Forelimb muscle (tissue), 1 donor: ENCODE results near the gene METTL23. TPM values are rescaled to one million over a fixed set of nuclear protein-coding genes. Genes with fewer than 3 reads are reported as not detected.
"Not testable (repeated sequence)": the region's sequence is repeated elsewhere in the genome, so short reads cannot be mapped to it uniquely, and the experiment has no call there.

ENCODE experiments used
- DNase-seq: peaks from one replicate; pipeline ENCODE4 v3.0.0-alpha.2; 2013; ENCODE audit warnings: low read depth
- polyA plus RNA-seq: library from polyadenylated mRNA; unstranded; fragments of 120-200 nt; gene quantifications from one replicate; pipeline ENCODE4 v1.2.1, GENCODE V29; 2013; ENCODE audit not compliant: insufficient read length

The METTL23 gene
- polyA plus RNA-seq, 1 donor, result 21.0 TPM

GRCh38 chr17:76695059-76695831 lies 31.4 kb upstream of the METTL23 start:
- DNase-seq, result no peak

- DNase-seq, result no peak
Observed at GRCh38 chr17:76696763-76697701, 29.6 kb upstream of the METTL23 start.

GRCh38 chr17:76697702-76698465 lies 28.8 kb upstream of the METTL23 start:
- no peak for DNase-seq

- DNase-seq, result not testable (repeated sequence)
Observed at GRCh38 chr17:76698466-76698977, 28.1 kb upstream of the METTL23 start.

GRCh38 chr17:76700270-76700616 lies 26.4 kb upstream of the METTL23 start:
- no peak for DNase-seq

GRCh38 chr17:76700617-76701470 lies 25.8 kb upstream of the METTL23 start:
- DNase-seq, result no peak

- DNase-seq, result no peak
Observed at GRCh38 chr17:76701471-76701967, 25.1 kb upstream of the METTL23 start.

GRCh38 chr17:76702076-76702475 lies 24.6 kb upstream of the METTL23 start:
- DNase-seq, result no peak

- no peak for DNase-seq
Observed at GRCh38 chr17:76702941-76703637, 23.6 kb upstream of the METTL23 start.

GRCh38 chr17:76704805-76705204 lies 21.8 kb upstream of the METTL23 start:
- DNase-seq, result no peak

GRCh38 chr17:76706817-76707216 lies 19.8 kb upstream of the METTL23 start:
- DNase-seq, result no peak

- DNase-seq, result no peak
Observed at GRCh38 chr17:76707985-76708807, 18.4 kb upstream of the METTL23 start.

- DNase-seq, result no peak
Observed at GRCh38 chr17:76709077-76709950, 17.3 kb upstream of the METTL23 start.

GRCh38 chr17:76709951-76710862 lies 16.4 kb upstream of the METTL23 start:
- not testable (repeated sequence) for DNase-seq

- DNase-seq, result no peak
Observed at GRCh38 chr17:76710863-76711611, 15.6 kb upstream of the METTL23 start, which contains the start of gene MXRA7. Gene MXRA7 (minus strand): TSS chr17:76710965. CDS start chr17:76710946, 19 bp downstream.

GRCh38 chr17:76712321-76712720 lies 14.3 kb upstream of the METTL23 start:
- DNase-seq, result not testable (repeated sequence)
